OCI-LY7 (cell line): ENCODE results near the gene KHDC1. TPM values are rescaled to one million over a fixed set of nuclear protein-coding genes. Genes with fewer than 3 reads are reported as not detected.
"Not testable (repeated sequence)": the region's sequence is repeated elsewhere in the genome, so short reads cannot be mapped to it uniquely, and the experiment has no call there.

Experiments used
- BruUV-seq: library from RNA; stranded (reverse); fragments of 400-500 nt; replicated peaks from 2 replicates; lab custom pipeline; 2021; lab: Mats Ljungman, UMichigan
- CTCF ChIA-PET: fragments of 300-600 bp; sonication (Branson Sonifier 250); formaldehyde crosslinking; loops from one replicate; lab custom pipeline; 2022; ENCODE audit warnings: antibody characterized with exemption; ENCODE audit not compliant: unreplicated experiment; lab: Charles Lee
- POLR2A ChIA-PET: fragments of 300-600 bp; sonication (Branson Sonifier 250); formaldehyde crosslinking; loops from one replicate; lab custom pipeline; 2022; ENCODE audit warnings: antibody characterized with exemption; lab: Charles Lee
- DNase-seq: peaks from one replicate; pipeline ENCODE4 v3.0.0-alpha.2; 2015; ENCODE audit warnings: low spot score
- H2AFZ ChIP-seq: fragments of 200-600 bp; sonication (generic), shearing (Covaris generic); 2 replicates; pipeline ENCODE4 v1.6.1; 2014; ENCODE audit warnings: mild to moderate bottlenecking, antibody characterized with exemption, low read length, moderate library complexity
- H3K27ac ChIP-seq: fragments of 200-600 bp; sonication (generic); 2 replicates; pipeline ENCODE4 v1.5.1; 2014; ENCODE audit warnings: mixed run types, low read depth, mild to moderate bottlenecking, moderate library complexity, low read length, inconsistent platforms; ENCODE audit not compliant: poor library complexity, severe bottlenecking
- H3K36me3 ChIP-seq: fragments of 200-600 bp; sonication (generic); 2 replicates; pipeline ENCODE4 v1.6.1; 2014; ENCODE audit warnings: mild to moderate bottlenecking, antibody characterized with exemption, low read length, moderate library complexity, mixed read lengths; ENCODE audit not compliant: insufficient read depth
- H3K4me1 ChIP-seq: fragments of 200-600 bp; sonication (generic); 2 replicates; pipeline ENCODE4 v1.5.1; 2014; ENCODE audit warnings: mild to moderate bottlenecking, low read length; ENCODE audit not compliant: insufficient read depth, poor library complexity, severe bottlenecking
- H3K4me2 ChIP-seq: fragments of 200-600 bp; sonication (generic); 2 replicates; pipeline ENCODE4 v1.6.1; 2014; ENCODE audit warnings: mild to moderate bottlenecking, low read length
- H3K4me3 ChIP-seq: fragments of 200-600 bp; sonication (generic); 2 replicates; pipeline ENCODE4 v1.5.1; 2014; ENCODE audit warnings: mild to moderate bottlenecking, low read depth, low read length; ENCODE audit not compliant: poor library complexity, severe bottlenecking
- H3K79me2 ChIP-seq: fragments of 200-600 bp; sonication (generic); 2 replicates; pipeline ENCODE4 v1.6.1; 2016; ENCODE audit warnings: low read depth, mild to moderate bottlenecking, low read length, moderate library complexity, mixed read lengths; ENCODE audit not compliant: insufficient read depth
- H3K9me2 ChIP-seq: fragments of 200-600 bp; sonication (generic); 2 replicates; pipeline ENCODE4 v1.6.1; 2016; ENCODE audit warnings: mild to moderate bottlenecking, low read length, mixed read lengths; ENCODE audit not compliant: insufficient read depth
- H3K9me3 ChIP-seq: fragments of 200-600 bp; sonication (generic); 2 replicates; pipeline ENCODE4 v1.6.1; 2014; ENCODE audit warnings: mild to moderate bottlenecking, mixed run types, low read length, mixed read lengths
- H4K20me1 ChIP-seq: fragments of 200-600 bp; sonication (generic); 2 replicates; pipeline ENCODE4 v1.6.1; 2014; ENCODE audit warnings: mild to moderate bottlenecking, antibody characterized with exemption, low read length, moderate library complexity, mixed read lengths; ENCODE audit not compliant: insufficient read depth
- CTCF ChIP-seq: fragments of 200-600 bp; sonication (generic); conservative IDR thresholded peaks from 2 replicates; pipeline ENCODE4 v1.5.1; 2014; ENCODE audit warnings: mild to moderate bottlenecking, antibody characterized with exemption, low read length, moderate library complexity, mixed read lengths
- EZH2phosphoT487 ChIP-seq: fragments of 200-600 bp; sonication (generic); IDR thresholded peaks from 2 replicates; pipeline ENCODE4 v1.6.1; 2018; ENCODE audit warnings: low read depth, borderline replicate concordance, mild to moderate bottlenecking, mixed run types, antibody characterized with exemption, low read length, moderate library complexity, mixed read lengths
- intact Hi-C: fragments of 100-400 bp; cut with micrococcal nuclease; formaldehyde crosslinking; loops from one replicate; pipeline ENCODE4 v1.10.0; 2022; ENCODE audit not compliant: unreplicated experiment
- total RNA-seq, 2 experiments: library from RNA; depleted of rRNA in 1 of 2; stranded (reverse); fragments of >200 nt in 1 of 2; shearing (Covaris generic) in 1 of 2; gene quantifications; 2 replicates each; pipeline ENCODE4 v1.2.3, GENCODE V29; 2014 to 2022

KHDC1 gene
- total RNA-seq, 2 experiments from 2014 or later = 16.2 to 22.3 TPM

- ChIA-PET POLR2A (no interaction called here), CTCF (no interaction called here)
- Histone ChIP-seq H3K4me1 (no peaks in the 10 kb centered on the region), H4K20me1 (no peaks in the 10 kb centered on the region), H2AFZ (no peak overlapping the region), H3K4me2 (no peak overlapping the region), H3K4me3 (no peak overlapping the region), H3K79me2 (no peaks in the 10 kb centered on the region), H3K9me2 (no peaks in the 10 kb centered on the region), H3K36me3 (no peaks in the 10 kb centered on the region), H3K9me3 (no peaks in the 10 kb centered on the region), H3K27ac (no peak overlapping the region)
- TF ChIP-seq EZH2phosphoT487 = no peak
- TF ChIP-seq CTCF = no peak
- no TSS peak for BruUV-seq
- intact Hi-C loops = no loop called here
- DNase-seq = no peak
Measured at GRCh38 chr6:73234733-73235132, 28.3 kb downstream of the KHDC1 start.

GRCh38 chr6:73233971-73234370 is 29.0 kb downstream of the KHDC1 start:
- H3K79me2 ChIP-seq, POLR2A ChIA-PET, H3K4me2 ChIP-seq, H3K9me2 ChIP-seq, H3K9me3 ChIP-seq, BruUV-seq, H3K27ac ChIP-seq, H3K4me3 ChIP-seq, H3K4me1 ChIP-seq, H3K36me3 ChIP-seq, DNase-seq, CTCF ChIA-PET, H2AFZ ChIP-seq, intact Hi-C loops, H4K20me1 ChIP-seq: not testable (repeated sequence)

GRCh38 chr6:73233048-73233447 is 29.9 kb downstream of the KHDC1 start:
- no peak for DNase-seq
- no peak overlapping the region for H3K4me2 ChIP-seq
- no peaks in the 10 kb centered on the region for H4K20me1 ChIP-seq
- ChIA-PET POLR2A (no interaction called here), CTCF (no interaction called here)
- no peak overlapping the region for H2AFZ ChIP-seq
- BruUV-seq = no TSS peak
- H3K27ac ChIP-seq = no peak overlapping the region
- no peaks in the 10 kb centered on the region for H3K4me1 ChIP-seq
- intact Hi-C loops = no loop called here
- H3K36me3 ChIP-seq = no peaks in the 10 kb centered on the region
- TF ChIP-seq CTCF (no peak), EZH2phosphoT487 (no peak)
- no peaks in the 10 kb centered on the region for H3K79me2 ChIP-seq
- H3K9me3 ChIP-seq = no peaks in the 10 kb centered on the region
- H3K9me2 ChIP-seq = no peaks in the 10 kb centered on the region
- no peak overlapping the region for H3K4me3 ChIP-seq
